ENCODE measurements around the gene ZCCHC7.

Gene ZCCHC7

GRCh38 chr9:37399336-37399735 lies 279.0 kb downstream of the ZCCHC7 start:
- DNase-seq (ENCODE audit: low read depth in 1 of 2, low spot score in 1 of 2), result no peak
- no peak overlapping the region for H3K4me3 ChIP-seq (replicated peaks; ENCODE audit: insufficient read depth, low read length)

GRCh38 chr9:37404590-37404989 lies 284.2 kb downstream of the ZCCHC7 start:
- DNase-seq (ENCODE audit: low read depth in 1 of 2, low spot score in 1 of 2), result no peak
- no peak overlapping the region for H3K27ac ChIP-seq (replicated peaks)
- no peaks in the 10 kb centered on the region for H3K27me3 ChIP-seq (ENCODE audit: insufficient read depth, poor library complexity, severe bottlenecking)
- no peak overlapping the region for H3K4me3 ChIP-seq (replicated peaks; ENCODE audit: insufficient read depth, low read length)
- no peak for TF ChIP-seq GABPA (IDR thresholded peaks at IDR 0.05; ENCODE audit: low read depth)
- TF ChIP-seq REST (IDR thresholded peaks at IDR 0.05; ENCODE audit: insufficient replicate concordance, low read depth), result no peak
- TF ChIP-seq POLR2AphosphoS5 (IDR thresholded peaks at IDR 0.05; ENCODE audit: low read depth), result no peak
- TF ChIP-seq SPI1 (IDR thresholded peaks at IDR 0.05; ENCODE audit: borderline replicate concordance, low read depth), result no peak
- TF ChIP-seq CTCF (IDR thresholded peaks at IDR 0.05; ENCODE audit: insufficient read depth, low read length), result no peak

More at GRCh38 chr9:37399336-37399735, 279.0 kb downstream of the ZCCHC7 start:
- no peak overlapping the region for H3K27ac ChIP-seq (replicated peaks)
- H3K27me3 ChIP-seq (ENCODE audit: insufficient read depth, poor library complexity, severe bottlenecking), result no peaks in the 10 kb centered on the region
- TF ChIP-seq POLR2AphosphoS5 (IDR thresholded peaks at IDR 0.05; ENCODE audit: low read depth) (no peak), SPI1 (IDR thresholded peaks at IDR 0.05; ENCODE audit: borderline replicate concordance, low read depth) (no peak)

- Histone ChIP-seq H3K27me3 (ENCODE audit: insufficient read depth, poor library complexity, severe bottlenecking) (no peaks in the 10 kb centered on the region), H3K4me3 (replicated peaks; ENCODE audit: insufficient read depth, low read length) (no peak overlapping the region), H3K27ac (replicated peaks) (no peak overlapping the region)
- no peak for DNase-seq (ENCODE audit: low read depth in 1 of 2, low spot score in 1 of 2)
- TF ChIP-seq POLR2AphosphoS5 (IDR thresholded peaks at IDR 0.05; ENCODE audit: low read depth) (no peak), GABPA (IDR thresholded peaks at IDR 0.05; ENCODE audit: low read depth) (no peak), SPI1 (IDR thresholded peaks at IDR 0.05; ENCODE audit: borderline replicate concordance, low read depth) (no peak), CTCF (IDR thresholded peaks at IDR 0.05; ENCODE audit: insufficient read depth, low read length) (no peak), REST (IDR thresholded peaks at IDR 0.05; ENCODE audit: insufficient replicate concordance, low read depth) (no peak)
These were observed 285.0 kb downstream of the ZCCHC7 start for GRCh38 chr9:37405350-37405749.

GRCh38 chr9:37405764-37406380 lies 285.5 kb downstream of the ZCCHC7 start:
- no peaks in the 10 kb centered on the region for H3K27me3 ChIP-seq (ENCODE audit: insufficient read depth, poor library complexity, severe bottlenecking)

More at GRCh38 chr9:37405764-37406380, 285.5 kb downstream of the ZCCHC7 start:
- H3K4me3 ChIP-seq (replicated peaks; ENCODE audit: insufficient read depth, low read length), result no peak overlapping the region
- no peak for TF ChIP-seq GABPA (IDR thresholded peaks at IDR 0.05; ENCODE audit: low read depth)
- no peak for TF ChIP-seq SPI1 (IDR thresholded peaks at IDR 0.05; ENCODE audit: borderline replicate concordance, low read depth)
- TF ChIP-seq REST (IDR thresholded peaks at IDR 0.05; ENCODE audit: insufficient replicate concordance, low read depth), result no peak
- no peak for TF ChIP-seq CTCF (IDR thresholded peaks at IDR 0.05; ENCODE audit: insufficient read depth, low read length)
- no peak for TF ChIP-seq POLR2AphosphoS5 (IDR thresholded peaks at IDR 0.05; ENCODE audit: low read depth)
- no peak for DNase-seq (ENCODE audit: low read depth in 1 of 2, low spot score in 1 of 2)
- H3K27ac ChIP-seq (replicated peaks), result no peak overlapping the region

All from HL-60 (cell line).